K562 (cell line): ENCODE data around the gene VAMP8. TPM values are rescaled to one million over a fixed set of nuclear protein-coding genes. Genes with fewer than 3 reads are reported as not detected.
A peak's percentile ranks its signal among the peaks of the same experiment; 100 is the strongest.

ENCODE experiments used
- ARNT ChIP-seq, 2 experiments: fragments of 450-650 bp; IDR thresholded peaks; 2 replicates each; pipeline ENCODE4 v1.6.1; 2016; ENCODE audit warnings: mild to moderate bottlenecking in 1 of 2
- ATF7 ChIP-seq: fragments of 450-650 bp; IDR thresholded peaks from 2 replicates; pipeline ENCODE4 v1.7.1; 2014; ENCODE audit warnings: mild to moderate bottlenecking, moderate library complexity
- C11orf30 ChIP-seq: fragments of 450-650 bp; IDR thresholded peaks from 2 replicates; pipeline ENCODE4 v1.6.1; 2016; ENCODE audit warnings: low read depth, mild to moderate bottlenecking
- FOXA3 ChIP-seq, 2 experiments: fragments of 450-650 bp in 1 of 2; sonication (generic) in 1 of 2; formaldehyde crosslinking; IDR thresholded peaks in 1 of 2; conservative IDR thresholded peaks in 1 of 2; 2 replicates each; pipeline versions ENCODE4 v1.4.0 to v1.8.0; 2020 to 2022; ENCODE audit warnings: mild to moderate bottlenecking in 2 of 2, missing genetic modification reagents in 1 of 2
- FOXJ3 ChIP-seq: sonication (generic); formaldehyde crosslinking; IDR thresholded peaks from 2 replicates; pipeline ENCODE4 v1.4.0; 2020; ENCODE audit warnings: mild to moderate bottlenecking, missing genetic modification reagents
- SMARCC2 ChIP-seq: fragments of 450-650 bp; IDR thresholded peaks from 2 replicates; pipeline ENCODE4 v1.6.1; 2017; ENCODE audit warnings: antibody characterized with exemption, moderate library complexity, mild to moderate bottlenecking, low read depth
- SOX6 ChIP-seq: fragments of 450-650 bp; IDR thresholded peaks from 2 replicates; pipeline ENCODE4 v1.6.1; 2014; ENCODE audit warnings: mild to moderate bottlenecking
- SREBF2 ChIP-seq: sonication (generic); formaldehyde crosslinking; IDR thresholded peaks from 2 replicates; pipeline ENCODE4 v1.4.0; 2020; ENCODE audit warnings: mild to moderate bottlenecking, missing genetic modification reagents
- TAF9B ChIP-seq: fragments of 450-650 bp; IDR thresholded peaks from 2 replicates; pipeline ENCODE4 v1.6.1; 2018; ENCODE audit warnings: mild to moderate bottlenecking; ENCODE audit not compliant: partially characterized antibody
- ZNF589 ChIP-seq: fragments of 200-800 bp; sonication (Bioruptor generic); IDR thresholded peaks from 2 replicates; pipeline ENCODE4 v1.6.1; 2016; ENCODE audit warnings: low read depth, missing genetic modification characterization, missing compliant biosample characterization
- ZNF707 ChIP-seq: fragments of 250-450 bp; sonication (Bioruptor Pico); conservative IDR thresholded peaks from 2 replicates; pipeline ENCODE4 v1.8.0; 2022; ENCODE audit warnings: inconsistent platforms, mild to moderate bottlenecking, moderate library complexity
- polyA plus RNA-seq, 8 experiments: library from polyadenylated mRNA; depleted of rRNA in 4 of 8; stranded (reverse) in 5 of 8; unstranded in 3 of 8; fragments of >200 nt; fragmentation: Nextera tagmentation in 2 of 8; fragmentation: Illumina TruSeq in 1 of 8; extraction: Ambion mirVana in 2 of 8; extraction: Trizol in 1 of 8; gene quantifications; 2 replicates each; pipeline versions ENCODE4 v1.2.1 to v1.2.3, GENCODE V29; 2011 to 2014; ENCODE audit warnings: inconsistent platforms in 1 of 8, missing spikeins in 1 of 8
- total RNA-seq, 7 experiments: library from RNA; depleted of rRNA in 6 of 7; stranded (reverse); fragments of >200 nt in 6 of 7; fragmentation: Illumina TruSeq in 2 of 7; extraction: Trizol in 2 of 7; gene quantifications; 2 replicates each; pipeline versions ENCODE4 v1.2.1 to v1.2.3, GENCODE V29; 2011 to 2021; ENCODE audit warnings: low replicate concordance in 1 of 7
- TF ChIP-seq, protein P1 (sequence below): fragments of 250-450 bp; sonication (Bioruptor Pico); IDR thresholded peaks from 2 replicates; pipeline ENCODE4 v1.5.1; 2021; ENCODE audit warnings: mild to moderate bottlenecking
- TF ChIP-seq, protein P2 (sequence below): fragments of 450-650 bp; formaldehyde crosslinking; IDR thresholded peaks from 2 replicates; pipeline ENCODE4 v1.4.0; 2020; ENCODE audit warnings: mild to moderate bottlenecking, moderate library complexity
- TF ChIP-seq, protein P3 (sequence below): IDR thresholded peaks from 2 replicates; pipeline ENCODE4 v1.6.1; 2011; ENCODE audit warnings: borderline replicate concordance, low read depth, mild to moderate bottlenecking, moderate library complexity, low read length; ENCODE audit not compliant: insufficient read depth, poor library complexity, severe bottlenecking
- TF ChIP-seq, protein P4 (sequence below), 3 experiments: IDR thresholded peaks in 2 of 3; conservative IDR thresholded peaks in 1 of 3; 2 replicates each; pipeline ENCODE4 v1.5.1; 2011 to 2012; ENCODE audit warnings: low read length in 3 of 3, mild to moderate bottlenecking in 3 of 3, control low read depth in 2 of 3, improper control_type of control experiment in 1 of 3, inconsistent platforms in 1 of 3, low read depth in 1 of 3, mixed read lengths in 1 of 3, moderate library complexity in 1 of 3; ENCODE audit not compliant: insufficient read depth in 2 of 3
- TF ChIP-seq, protein P5 (sequence below): sonication (generic); formaldehyde crosslinking; IDR thresholded peaks from 2 replicates; pipeline ENCODE4 v1.8.1; 2023; ENCODE audit warnings: mild to moderate bottlenecking, missing genetic modification reagents

The VAMP8 gene
- total and polyA plus RNA-seq, 9 of the 15 experiments (the other 6 are each of a cell fraction or from before 2014, with no cell fraction given) = 107 to 571 (median 248) TPM

DNA sequence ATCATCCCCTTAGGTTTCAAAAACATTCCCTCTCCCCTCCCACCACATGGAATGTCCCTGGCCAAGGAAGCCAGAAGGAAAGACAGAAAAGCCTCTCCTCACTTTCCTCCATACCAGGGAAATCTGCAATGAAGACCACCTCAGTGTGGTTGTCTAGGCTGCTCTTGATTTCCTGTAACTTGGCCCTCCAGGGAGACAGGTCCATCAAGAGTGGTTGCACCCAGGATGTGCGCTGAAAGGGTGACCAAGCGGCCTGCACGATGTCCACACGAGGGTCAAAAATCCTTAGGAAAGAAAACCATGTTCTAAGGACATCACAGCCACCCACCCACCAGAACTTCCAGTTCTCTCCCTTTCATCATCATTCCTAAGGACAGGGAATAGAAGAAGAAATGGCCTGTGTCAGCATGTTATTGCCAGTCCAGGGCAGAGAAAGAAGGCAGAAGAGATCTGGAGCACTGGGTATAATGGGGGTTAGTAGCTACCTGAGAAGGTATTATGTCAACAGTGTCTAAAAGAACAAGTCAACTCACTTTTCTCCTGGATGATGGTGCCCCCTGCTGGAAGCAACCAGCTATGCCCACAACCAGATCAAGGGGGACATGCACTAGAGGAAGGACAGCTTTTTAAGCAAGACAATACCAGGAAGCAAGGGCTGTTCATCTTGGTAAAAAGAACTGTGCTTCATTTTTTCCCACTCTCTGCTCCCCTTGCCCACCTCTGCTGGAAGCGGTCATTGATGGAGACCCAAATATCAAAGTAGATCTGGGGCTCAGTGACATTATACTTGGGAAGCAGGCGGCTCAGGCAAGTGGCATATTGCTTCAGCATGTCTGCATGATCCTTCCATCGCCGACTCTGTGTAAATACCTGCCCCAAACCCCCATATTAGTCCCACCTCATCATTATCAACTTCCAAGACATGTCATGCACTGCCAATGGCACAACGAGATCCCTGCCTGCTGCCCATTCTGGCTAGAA is 25.4 kb upstream of the VAMP8 start (continued):
- TF ChIP-seq, protein P1, sequence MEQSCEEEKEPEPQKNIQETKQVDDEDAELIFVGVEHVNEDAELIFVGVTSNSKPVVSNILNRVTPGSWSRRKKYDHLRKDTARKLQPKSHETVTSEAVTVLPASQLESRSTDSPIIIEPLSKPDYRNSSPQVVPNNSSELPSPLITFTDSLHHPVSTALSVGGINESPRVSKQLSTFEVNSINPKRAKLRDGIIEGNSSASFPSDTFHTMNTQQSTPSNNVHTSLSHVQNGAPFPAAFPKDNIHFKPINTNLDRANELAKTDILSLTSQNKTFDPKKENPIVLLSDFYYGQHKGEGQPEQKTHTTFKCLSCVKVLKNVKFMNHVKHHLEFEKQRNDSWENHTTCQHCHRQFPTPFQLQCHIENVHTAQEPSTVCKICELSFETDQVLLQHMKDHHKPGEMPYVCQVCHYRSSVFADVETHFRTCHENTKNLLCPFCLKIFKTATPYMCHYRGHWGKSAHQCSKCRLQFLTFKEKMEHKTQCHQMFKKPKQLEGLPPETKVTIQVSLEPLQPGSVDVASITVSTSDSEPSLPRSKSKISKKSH (CRISPR knock-in tag) = no peak
- TF ChIP-seq ATF7 = peak; percentile 26; the same call in 1 of the 2 replicates
- TF ChIP-seq ZNF589 = no peak
- TF ChIP-seq, protein P2, sequence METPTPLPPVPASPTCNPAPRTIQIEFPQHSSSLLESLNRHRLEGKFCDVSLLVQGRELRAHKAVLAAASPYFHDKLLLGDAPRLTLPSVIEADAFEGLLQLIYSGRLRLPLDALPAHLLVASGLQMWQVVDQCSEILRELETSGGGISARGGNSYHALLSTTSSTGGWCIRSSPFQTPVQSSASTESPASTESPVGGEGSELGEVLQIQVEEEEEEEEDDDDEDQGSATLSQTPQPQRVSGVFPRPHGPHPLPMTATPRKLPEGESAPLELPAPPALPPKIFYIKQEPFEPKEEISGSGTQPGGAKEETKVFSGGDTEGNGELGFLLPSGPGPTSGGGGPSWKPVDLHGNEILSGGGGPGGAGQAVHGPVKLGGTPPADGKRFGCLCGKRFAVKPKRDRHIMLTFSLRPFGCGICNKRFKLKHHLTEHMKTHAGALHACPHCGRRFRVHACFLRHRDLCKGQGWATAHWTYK = 0 out of 2 replicates have a peak, but pooled peaks have one; percentile 38
- TF ChIP-seq FOXA3 (CRISPR knock-in tag; conservative IDR thresholded peaks at IDR 0.05 in 1 of 2, IDR thresholded peaks at IDR 0.05 in 1 of 2) = peak; percentile 77 to 86
- no peak for TF ChIP-seq TAF9B
- TF ChIP-seq, protein P3, sequence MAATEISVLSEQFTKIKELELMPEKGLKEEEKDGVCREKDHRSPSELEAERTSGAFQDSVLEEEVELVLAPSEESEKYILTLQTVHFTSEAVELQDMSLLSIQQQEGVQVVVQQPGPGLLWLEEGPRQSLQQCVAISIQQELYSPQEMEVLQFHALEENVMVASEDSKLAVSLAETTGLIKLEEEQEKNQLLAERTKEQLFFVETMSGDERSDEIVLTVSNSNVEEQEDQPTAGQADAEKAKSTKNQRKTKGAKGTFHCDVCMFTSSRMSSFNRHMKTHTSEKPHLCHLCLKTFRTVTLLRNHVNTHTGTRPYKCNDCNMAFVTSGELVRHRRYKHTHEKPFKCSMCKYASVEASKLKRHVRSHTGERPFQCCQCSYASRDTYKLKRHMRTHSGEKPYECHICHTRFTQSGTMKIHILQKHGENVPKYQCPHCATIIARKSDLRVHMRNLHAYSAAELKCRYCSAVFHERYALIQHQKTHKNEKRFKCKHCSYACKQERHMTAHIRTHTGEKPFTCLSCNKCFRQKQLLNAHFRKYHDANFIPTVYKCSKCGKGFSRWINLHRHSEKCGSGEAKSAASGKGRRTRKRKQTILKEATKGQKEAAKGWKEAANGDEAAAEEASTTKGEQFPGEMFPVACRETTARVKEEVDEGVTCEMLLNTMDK = peak; percentile 27
- 0 out of 2 replicates have a peak, but pooled peaks have one; percentile 39 for TF ChIP-seq SREBF2 (CRISPR knock-in tag)
- no peak for TF ChIP-seq FOXJ3 (CRISPR knock-in tag)
- TF ChIP-seq ZNF707 (CRISPR knock-in tag) = no peak
- peak; percentile 69; the same call in 1 of the 2 replicates for TF ChIP-seq C11orf30
- no peak for TF ChIP-seq SMARCC2
- TF ChIP-seq, protein P4, sequence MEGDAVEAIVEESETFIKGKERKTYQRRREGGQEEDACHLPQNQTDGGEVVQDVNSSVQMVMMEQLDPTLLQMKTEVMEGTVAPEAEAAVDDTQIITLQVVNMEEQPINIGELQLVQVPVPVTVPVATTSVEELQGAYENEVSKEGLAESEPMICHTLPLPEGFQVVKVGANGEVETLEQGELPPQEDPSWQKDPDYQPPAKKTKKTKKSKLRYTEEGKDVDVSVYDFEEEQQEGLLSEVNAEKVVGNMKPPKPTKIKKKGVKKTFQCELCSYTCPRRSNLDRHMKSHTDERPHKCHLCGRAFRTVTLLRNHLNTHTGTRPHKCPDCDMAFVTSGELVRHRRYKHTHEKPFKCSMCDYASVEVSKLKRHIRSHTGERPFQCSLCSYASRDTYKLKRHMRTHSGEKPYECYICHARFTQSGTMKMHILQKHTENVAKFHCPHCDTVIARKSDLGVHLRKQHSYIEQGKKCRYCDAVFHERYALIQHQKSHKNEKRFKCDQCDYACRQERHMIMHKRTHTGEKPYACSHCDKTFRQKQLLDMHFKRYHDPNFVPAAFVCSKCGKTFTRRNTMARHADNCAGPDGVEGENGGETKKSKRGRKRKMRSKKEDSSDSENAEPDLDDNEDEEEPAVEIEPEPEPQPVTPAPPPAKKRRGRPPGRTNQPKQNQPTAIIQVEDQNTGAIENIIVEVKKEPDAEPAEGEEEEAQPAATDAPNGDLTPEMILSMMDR (IDR thresholded peaks at IDR 0.05 in 2 of 3, conservative IDR thresholded peaks at IDR 0.05 in 1 of 3; ENCODE audit: insufficient read depth in 2 of 3, low read depth in 1 of 3, low read length in 3 of 3) = peak; percentile 83 to 95 (median 91)
- TF ChIP-seq ARNT (IDR thresholded peaks at IDR 0.05) = peak in 1 of 2 experiments; percentile 50; a peak in 1 of 4 replicates
- no peak for TF ChIP-seq SOX6
- TF ChIP-seq, protein P5, sequence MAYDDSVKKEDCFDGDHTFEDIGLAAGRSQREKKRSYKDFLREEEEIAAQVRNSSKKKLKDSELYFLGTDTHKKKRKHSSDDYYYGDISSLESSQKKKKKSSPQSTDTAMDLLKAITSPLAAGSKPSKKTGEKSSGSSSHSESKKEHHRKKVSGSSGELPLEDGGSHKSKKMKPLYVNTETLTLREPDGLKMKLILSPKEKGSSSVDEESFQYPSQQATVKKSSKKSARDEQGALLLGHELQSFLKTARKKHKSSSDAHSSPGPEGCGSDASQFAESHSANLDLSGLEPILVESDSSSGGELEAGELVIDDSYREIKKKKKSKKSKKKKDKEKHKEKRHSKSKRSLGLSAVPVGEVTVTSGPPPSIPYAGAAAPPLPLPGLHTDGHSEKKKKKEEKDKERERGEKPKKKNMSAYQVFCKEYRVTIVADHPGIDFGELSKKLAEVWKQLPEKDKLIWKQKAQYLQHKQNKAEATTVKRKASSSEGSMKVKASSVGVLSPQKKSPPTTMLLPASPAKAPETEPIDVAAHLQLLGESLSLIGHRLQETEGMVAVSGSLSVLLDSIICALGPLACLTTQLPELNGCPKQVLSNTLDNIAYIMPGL (CRISPR knock-in tag) = 0 out of 2 replicates have a peak, but pooled peaks have one; percentile 57
